Stomach (tissue), 9 donors: Measurements from ENCODE around the gene DEPP1. TPM values are rescaled to one million over a fixed set of nuclear protein-coding genes. Genes with fewer than 3 reads are reported as not detected.

Source experiments
- DNase-seq, 2 donors: peaks; one replicate each; pipeline versions ENCODE4 v3.0.0 to v3.0.0-alpha.2; 2013 to 2019
- H3K27ac ChIP-seq, 5 donors: fragments of 200-600 bp in 4 of 5; sonication (generic) in 4 of 5; one replicate each; pipeline ENCODE4 v1.5.1; 2013 to 2019; ENCODE audit warnings: mild to moderate bottlenecking in 1 of 5, moderate library complexity in 1 of 5
- H3K27me3 ChIP-seq, 3 donors: fragments of 200-600 bp; sonication (generic); one replicate each; pipeline ENCODE4 v1.5.1; 2017 to 2019; ENCODE audit warnings: mixed run types in 1 of 3
- H3K36me3 ChIP-seq, 4 donors: fragments of 200-600 bp; sonication (generic); 1 replicate in 3 of 4; 2 replicates in 1 of 4; pipeline ENCODE4 v1.5.1; 2016 to 2019
- H3K4me1 ChIP-seq, 4 donors: fragments of 200-600 bp; sonication (generic); one replicate each; pipeline ENCODE4 v1.5.1; 2016 to 2019
- H3K4me3 ChIP-seq, 4 donors: fragments of 200-600 bp; sonication (generic) in 3 of 4; one replicate each; pipeline ENCODE4 v1.5.1; 2016 to 2019; ENCODE audit warnings: mild to moderate bottlenecking in 1 of 4
- H3K9me3 ChIP-seq, 4 donors: fragments of 200-600 bp; sonication (generic); one replicate each; pipeline ENCODE4 v1.5.1; 2016 to 2019
- CTCF ChIP-seq, 7 experiments: fragments of 450-650 bp in 4 of 7; fragments of 200-600 bp in 3 of 7; sonication (generic) in 3 of 7; IDR thresholded peaks; one replicate each; pipeline ENCODE4 v1.5.1; 2016 to 2019; ENCODE audit warnings: antibody characterized with exemption in 7 of 7, control low read depth in 2 of 7, mild to moderate bottlenecking in 1 of 7
- EP300 ChIP-seq: sonication (generic); formaldehyde crosslinking; IDR thresholded peaks from one replicate; pipeline ENCODE4 v1.6.1; 2017; ENCODE audit warnings: antibody characterized with exemption
- POLR2A ChIP-seq, 4 donors: fragments of 450-650 bp; IDR thresholded peaks; one replicate each; pipeline ENCODE4 v1.6.1; 2016; ENCODE audit warnings: antibody characterized with exemption in 4 of 4, control low read depth in 2 of 4, mild to moderate bottlenecking in 1 of 4, moderate library complexity in 1 of 4
- POLR2AphosphoS5 ChIP-seq, 3 donors: sonication (generic); formaldehyde crosslinking; IDR thresholded peaks; one replicate each; pipeline ENCODE4 v1.6.1; 2016; ENCODE audit warnings: antibody characterized with exemption in 3 of 3
- WGBS, 5 donors: extraction: QIAGEN DNeasy Blood & Tissue Kit in 3 of 5; methylation state at CpG; one replicate each; pipeline versions ENCODE4 v1.1.5 to v1.1.7; 2013 to 2018; 5-methylcytosine and 5-hydroxymethylcytosine counted together
- intact Hi-C: fragments of 100-400 bp; cut with DNase I; formaldehyde crosslinking; loops from one replicate; pipeline ENCODE4 v1.15.1; 2023; ENCODE audit warnings: low total_unique reads
- polyA plus RNA-seq, 3 donors: library from polyadenylated mRNA; stranded (reverse); fragments of 200-250 nt; gene quantifications; one replicate each; pipeline ENCODE4 v1.2.3, GENCODE V29; 2013
- total RNA-seq, 5 donors: library from RNA; depleted of rRNA; stranded (reverse); fragments of >200 nt; gene quantifications; one replicate each; pipeline versions ENCODE4 v1.1.0 to v1.2.3, GENCODE V29; 2014 to 2016
- donor health status: healthy with polysubstance abuse.
- donor health status: Bipolar disorder and iron deficiency.
- donor health status: healthy.

DEPP1 gene
- total and polyA plus RNA-seq, 8 donors: 9.8 to 72.9 (median 31.5) TPM

DNA sequence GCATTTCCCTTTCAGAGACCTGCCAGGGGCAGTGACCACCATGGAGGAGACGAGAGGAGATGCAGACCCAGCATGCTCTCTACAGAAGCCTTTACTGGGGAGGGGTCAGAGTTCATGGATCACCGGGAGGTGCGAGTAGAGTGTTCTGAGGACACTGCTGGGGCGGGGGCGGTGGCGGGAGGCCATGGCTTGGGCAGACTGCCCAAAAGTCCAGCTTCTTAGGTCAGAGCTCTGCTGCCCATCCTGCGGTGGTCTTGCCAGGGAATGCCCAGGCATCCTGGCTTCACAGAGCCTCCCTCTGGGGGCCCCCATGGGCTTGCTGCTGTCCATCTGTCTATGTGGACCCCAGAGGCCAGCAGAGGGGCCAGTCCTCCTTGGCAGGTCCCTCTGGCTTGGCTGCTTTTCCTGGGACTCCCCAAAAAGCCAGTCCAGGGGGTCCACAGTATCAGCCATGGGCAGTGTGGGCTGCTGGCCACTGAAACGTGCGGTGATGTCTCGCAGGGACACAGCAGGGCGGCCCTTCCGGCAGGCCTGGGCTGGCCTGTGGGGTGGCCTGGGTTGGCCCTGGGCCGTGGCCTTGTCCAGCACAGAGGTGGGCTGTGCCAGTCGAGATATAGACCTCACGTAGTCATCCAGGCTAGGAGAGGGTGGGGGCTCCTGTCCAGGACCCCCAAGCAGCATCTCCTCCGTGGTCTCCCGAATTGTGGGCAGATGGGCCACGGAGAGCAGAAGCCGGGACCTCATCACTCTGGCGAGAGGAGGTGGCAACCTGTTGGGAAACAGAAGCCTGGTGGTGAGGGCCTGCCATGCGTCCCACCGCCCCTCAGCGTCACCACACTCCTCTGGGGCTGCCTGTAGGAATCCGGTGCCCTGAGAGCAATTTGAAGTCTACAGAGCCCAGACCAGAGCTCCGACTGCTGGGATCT is 1.1 kb downstream of the DEPP1 start:
- H3K36me3 ChIP-seq: peaks cover 0 to 20% (median 16%) of the 10 kb centered on the region in 4 donors
- TF ChIP-seq POLR2AphosphoS5 (IDR thresholded peaks at IDR 0.05) (peak in 2 of 3 donors; percentile 10 to 19), EP300 (no peak), CTCF (IDR thresholded peaks at IDR 0.05) (no peak)
- H3K9me3 ChIP-seq: no peaks in the 10 kb centered on the region
- peak overlapping the region; percentile 56 to 73 (median 58) for H3K4me3 ChIP-seq
- no peaks in the 10 kb centered on the region for H3K27me3 ChIP-seq
- peaks cover 88 to 99% (median 92%) of the 10 kb centered on the region in 4 donors for H3K4me1 ChIP-seq
- WGBS, 5 donors: 39 to 60% (median 50%) methylated on average over 10 to 25 of the region's 25 CpGs
- intact Hi-C loops: no loop called here
- DNase-seq: no peak
- H3K27ac ChIP-seq: peak overlapping the region; percentile 84 to 92 (median 89)

- H3K9me3 ChIP-seq: no peaks in the 10 kb centered on the region
- WGBS, 5 donors: 78 to 85% (median 82%) methylated on average over 9 of the region's 9 CpGs
- no peaks in the 10 kb centered on the region for H3K27me3 ChIP-seq
- TF ChIP-seq CTCF (IDR thresholded peaks at IDR 0.05): no peak
- TF ChIP-seq POLR2AphosphoS5 (IDR thresholded peaks at IDR 0.05): peak in 1 of 3 donors; percentile 49
- peak overlapping the region; percentile 56 to 73 (median 58) for H3K4me3 ChIP-seq
- H3K27ac ChIP-seq: peak overlapping the region; percentile 34 to 92 (median 89)
- DNase-seq: no peak
- peaks cover 0 to 29% (median 25%) of the 10 kb centered on the region in 4 donors for H3K36me3 ChIP-seq
- intact Hi-C loops: no loop called here
- H3K4me1 ChIP-seq: peaks cover 78 to 89% (median 83%) of the 10 kb centered on the region in 4 donors
Observed at GRCh38 chr10:44976352-44977198, 2.0 kb downstream of the DEPP1 start.

DNA sequence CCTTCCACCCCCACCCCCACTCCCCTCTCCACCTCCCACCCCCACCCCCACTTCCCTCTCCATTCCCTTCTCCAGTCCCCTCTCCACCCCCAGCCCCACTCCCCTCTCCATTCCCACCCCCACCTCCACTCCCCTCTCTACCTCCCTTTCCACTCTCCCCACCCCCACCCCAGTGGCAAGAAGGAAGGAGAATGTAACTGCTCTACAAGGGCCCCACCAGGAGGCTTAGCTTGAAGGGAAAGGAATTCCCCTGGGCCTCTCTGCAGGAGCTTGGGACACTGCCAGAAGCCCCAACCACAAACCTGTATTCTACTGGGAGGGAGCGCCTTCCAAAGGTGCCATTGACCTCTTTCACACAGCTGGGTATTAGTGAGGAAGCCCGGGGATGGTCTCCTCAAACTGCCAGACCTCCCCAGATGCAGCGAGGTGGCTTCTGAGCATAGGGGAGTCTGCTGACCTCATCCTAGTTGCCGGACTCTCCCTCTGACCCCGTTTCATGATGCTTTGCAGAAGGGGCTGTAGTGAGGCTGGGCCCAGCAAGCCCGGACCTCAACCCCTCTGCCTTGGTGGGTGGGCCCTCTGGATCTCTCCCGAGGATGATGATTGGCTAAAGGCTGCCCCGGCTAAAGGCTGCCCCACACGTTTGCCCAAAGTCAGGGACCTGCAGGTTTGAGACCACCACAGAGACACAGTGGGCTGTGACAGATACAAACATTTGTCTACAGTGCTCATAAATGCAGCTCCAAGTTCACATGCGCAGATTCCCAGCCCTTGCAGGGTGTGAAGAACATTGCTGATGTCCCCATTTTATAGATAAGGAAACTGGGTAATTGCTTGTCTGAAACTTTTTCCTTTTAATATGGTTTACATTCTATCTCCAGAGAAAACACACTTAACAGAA is 2.9 kb downstream of the DEPP1 start:
- peaks cover 69 to 80% (median 74%) of the 10 kb centered on the region in 4 donors for H3K4me1 ChIP-seq
- WGBS, 5 donors: 35 to 46% (median 40%) methylated on average over 5 to 10 of the region's 10 CpGs
- intact Hi-C loops: no loop called here
- TF ChIP-seq POLR2A (IDR thresholded peaks at IDR 0.05) (no peak), POLR2AphosphoS5 (IDR thresholded peaks at IDR 0.05) (peak in 1 of 3 donors; percentile 14), CTCF (IDR thresholded peaks at IDR 0.05) (no peak), EP300 (no peak)
- peak overlapping the region; percentile 56 to 73 (median 58) for H3K4me3 ChIP-seq
- peak; percentile 74 to 90 for DNase-seq
- H3K27me3 ChIP-seq: no peaks in the 10 kb centered on the region
- peak overlapping the region; percentile 27 to 92 (median 89) for H3K27ac ChIP-seq
- peaks cover 5 to 38% (median 33%) of the 10 kb centered on the region in 4 donors for H3K36me3 ChIP-seq
- no peaks in the 10 kb centered on the region for H3K9me3 ChIP-seq
